HepG2 (cell line): Measurements from ENCODE around the gene CRLF3.

Experiments
- ESRRA ChIP-seq: sonication (generic); formaldehyde crosslinking; IDR thresholded peaks from 2 replicates; pipeline ENCODE4 v1.5.1; 2020; ENCODE audit warnings: mild to moderate bottlenecking, low read depth, missing genetic modification reagents
- EZH2 ChIP-seq: conservative IDR thresholded peaks from 2 replicates; pipeline ENCODE4 v1.6.1; 2012; ENCODE audit warnings: mild to moderate bottlenecking, low read depth, low read length, moderate library complexity
- FOXJ3 ChIP-seq: sonication (generic); formaldehyde crosslinking; IDR thresholded peaks from 2 replicates; pipeline ENCODE4 v1.4.0; 2020; ENCODE audit warnings: missing genetic modification reagents, mild to moderate bottlenecking, borderline replicate concordance
- SMC3 ChIP-seq: IDR thresholded peaks from 2 replicates; pipeline ENCODE4 v1.6.1; 2011; ENCODE audit warnings: low read length, improper control_type of control experiment
- SRF ChIP-seq: IDR thresholded peaks from 2 replicates; pipeline ENCODE4 v1.6.1; 2011; ENCODE audit warnings: mild to moderate bottlenecking, low read depth, low read length, moderate library complexity
- TGIF2 ChIP-seq: IDR thresholded peaks from 2 replicates; pipeline ENCODE4 v1.6.1; 2016; ENCODE audit warnings: control low read depth, missing compliant biosample characterization
- ZBTB8A ChIP-seq: sonication (generic); formaldehyde crosslinking; IDR thresholded peaks from 2 replicates; pipeline ENCODE4 v1.4.0; 2020; ENCODE audit warnings: mild to moderate bottlenecking, low read depth, missing genetic modification reagents, borderline replicate concordance
- ZNF230 ChIP-seq: sonication (generic); formaldehyde crosslinking; IDR thresholded peaks from 2 replicates; pipeline ENCODE4 v1.4.0; 2020; ENCODE audit warnings: mild to moderate bottlenecking, missing genetic modification reagents
- ZNF232 ChIP-seq: sonication (generic); formaldehyde crosslinking; IDR thresholded peaks from 2 replicates; pipeline ENCODE4 v1.4.0; 2020; ENCODE audit warnings: missing genetic modification reagents, borderline replicate concordance
- TF ChIP-seq, protein P1 (sequence below): sonication (generic); formaldehyde crosslinking; IDR thresholded peaks from 2 replicates; pipeline ENCODE4 v1.5.0; 2020; ENCODE audit warnings: mild to moderate bottlenecking, missing genetic modification reagents, moderate library complexity

DNA sequence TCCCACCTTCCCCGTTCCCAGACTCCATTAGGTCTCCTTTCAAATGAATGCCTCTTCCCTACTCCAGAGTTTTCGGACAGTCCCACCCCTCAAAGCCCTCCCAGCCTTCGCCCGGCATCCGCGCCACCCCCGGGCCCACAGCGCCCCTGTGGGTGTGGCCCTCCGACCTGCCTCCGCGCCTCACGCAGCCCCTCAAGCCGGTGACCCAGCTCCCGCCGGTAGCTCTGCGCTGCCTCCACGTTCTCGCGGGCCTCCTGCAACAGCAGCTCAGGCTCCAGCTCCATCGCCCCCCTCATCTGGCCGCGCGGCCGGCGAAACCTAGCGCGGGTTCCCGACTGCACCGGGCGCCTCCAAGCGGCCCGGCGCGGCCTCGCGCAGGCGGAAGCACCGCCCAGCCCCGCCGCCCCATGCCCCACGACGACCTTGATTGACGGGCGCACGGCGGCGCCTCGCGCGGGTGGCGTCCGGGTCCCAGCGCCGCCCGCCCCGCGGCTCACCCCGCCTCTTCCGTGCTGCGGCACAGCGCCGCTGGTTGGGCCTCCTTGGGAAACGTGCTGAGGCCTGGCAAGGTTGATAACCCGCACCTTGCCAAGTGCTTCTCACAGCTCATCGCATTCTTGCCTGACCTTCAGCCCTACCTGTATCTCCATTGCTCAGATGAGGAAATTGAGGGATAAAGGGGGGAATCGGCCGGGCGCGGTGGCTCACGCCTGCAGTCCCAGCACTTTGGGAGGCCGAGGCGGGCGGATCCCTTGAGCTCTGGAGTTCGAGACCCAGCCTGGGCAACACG, at the start of gene CRLF3:
- TF ChIP-seq ESRRA (CRISPR knock-in tag) (no peak), ZBTB8A (CRISPR knock-in tag) (no peak), SMC3 (no peak), ZNF230 (CRISPR knock-in tag) (no peak; the same call in 1 of the 2 replicates), FOXJ3 (CRISPR knock-in tag) (no peak), EZH2 (no peak), SRF (no peak), TGIF2 (no peak), ZNF232 (CRISPR knock-in tag) (no peak)
- TF ChIP-seq, protein P1, sequence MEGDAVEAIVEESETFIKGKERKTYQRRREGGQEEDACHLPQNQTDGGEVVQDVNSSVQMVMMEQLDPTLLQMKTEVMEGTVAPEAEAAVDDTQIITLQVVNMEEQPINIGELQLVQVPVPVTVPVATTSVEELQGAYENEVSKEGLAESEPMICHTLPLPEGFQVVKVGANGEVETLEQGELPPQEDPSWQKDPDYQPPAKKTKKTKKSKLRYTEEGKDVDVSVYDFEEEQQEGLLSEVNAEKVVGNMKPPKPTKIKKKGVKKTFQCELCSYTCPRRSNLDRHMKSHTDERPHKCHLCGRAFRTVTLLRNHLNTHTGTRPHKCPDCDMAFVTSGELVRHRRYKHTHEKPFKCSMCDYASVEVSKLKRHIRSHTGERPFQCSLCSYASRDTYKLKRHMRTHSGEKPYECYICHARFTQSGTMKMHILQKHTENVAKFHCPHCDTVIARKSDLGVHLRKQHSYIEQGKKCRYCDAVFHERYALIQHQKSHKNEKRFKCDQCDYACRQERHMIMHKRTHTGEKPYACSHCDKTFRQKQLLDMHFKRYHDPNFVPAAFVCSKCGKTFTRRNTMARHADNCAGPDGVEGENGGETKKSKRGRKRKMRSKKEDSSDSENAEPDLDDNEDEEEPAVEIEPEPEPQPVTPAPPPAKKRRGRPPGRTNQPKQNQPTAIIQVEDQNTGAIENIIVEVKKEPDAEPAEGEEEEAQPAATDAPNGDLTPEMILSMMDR = peak; percentile 73
